H1 (cell line): ENCODE results near the gene PRKD1. TPM values are rescaled to one million over a fixed set of nuclear protein-coding genes. Genes with fewer than 3 reads are reported as not detected.

ENCODE experiments used
- BACH1 ChIP-seq: IDR thresholded peaks from 2 replicates; pipeline ENCODE4 v1.6.1; 2012; ENCODE audit warnings: low read length, improper control_type of control experiment
- BRCA1 ChIP-seq: IDR thresholded peaks from 2 replicates; pipeline ENCODE4 v1.6.1; 2012; ENCODE audit warnings: low read depth, low read length, improper control_type of control experiment
- CBX5 ChIP-seq: fragments of 300-800, 300-1000 bp; sonication (generic); IDR thresholded peaks from 2 replicates; pipeline ENCODE4 v1.7.1; 2016; ENCODE audit warnings: antibody characterized with exemption, low read length, low read depth
- CEBPB ChIP-seq: IDR thresholded peaks from 2 replicates; pipeline ENCODE4 v1.6.1; 2012; ENCODE audit warnings: low read depth, low read length
- EP300 ChIP-seq, 2 experiments: IDR thresholded peaks; 1 replicate in 1 of 2; 2 replicates in 1 of 2; pipeline ENCODE4 v1.6.1; 2011 to 2012; ENCODE audit warnings: low read depth in 2 of 2, low read length in 2 of 2, mild to moderate bottlenecking in 2 of 2, borderline replicate concordance in 1 of 2, inconsistent platforms in 1 of 2, moderate library complexity in 1 of 2
- GTF2F1 ChIP-seq: IDR thresholded peaks from 2 replicates; pipeline ENCODE4 v1.6.1; 2012; ENCODE audit warnings: low read depth, low read length, improper control_type of control experiment, borderline replicate concordance
- JUN ChIP-seq: IDR thresholded peaks from 2 replicates; pipeline ENCODE4 v1.6.1; 2011; ENCODE audit warnings: low read depth, mild to moderate bottlenecking, improper control_type of control experiment, low read length
- KDM5A ChIP-seq: fragments of 200-600 bp; IDR thresholded peaks from 2 replicates; pipeline ENCODE4 v1.7.1; 2012; ENCODE audit warnings: mild to moderate bottlenecking, low read length, inconsistent platforms, mixed read lengths
- NRF1 ChIP-seq: IDR thresholded peaks from 2 replicates; pipeline ENCODE4 v1.6.1; 2011; ENCODE audit warnings: mild to moderate bottlenecking, low read depth, low read length, improper control_type of control experiment
- POU5F1 ChIP-seq: IDR thresholded peaks from 2 replicates; pipeline ENCODE4 v1.6.1; 2011; ENCODE audit warnings: low read depth, mild to moderate bottlenecking, low read length, moderate library complexity
- TCF12 ChIP-seq: IDR thresholded peaks from 2 replicates; pipeline ENCODE4 v1.6.1; 2011; ENCODE audit warnings: low read depth, mild to moderate bottlenecking, low read length
- ZNF274 ChIP-seq: IDR thresholded peaks from 2 replicates; pipeline ENCODE4 v1.7.0; 2012; ENCODE audit warnings: low read length, borderline replicate concordance; ENCODE audit errors: extremely low read depth
- polyA plus RNA-seq, 7 experiments: library from polyadenylated mRNA; depleted of rRNA in 3 of 7; stranded (reverse) in 5 of 7; unstranded in 2 of 7; fragments of >200 nt in 5 of 7; fragments of 200-250 nt in 2 of 7; gene quantifications; 1 replicate in 5 of 7; 2 replicates in 1 of 7; 4 replicates in 1 of 7; pipeline versions ENCODE4 v1.2.1 to v1.2.3, GENCODE V29; 2011 to 2013; ENCODE audit warnings: missing spikeins in 2 of 7, mixed read lengths in 2 of 7
- total RNA-seq: library from RNA; stranded (reverse); fragmentation: NEBNext Ultra II Directional; extraction: Animal tissue kit (Norgen Biotek cat#: 25700); gene quantifications from 2 replicates; pipeline ENCODE4 v1.2.1, GENCODE V29; 2021
- TF ChIP-seq, protein P1 (sequence below): fragments of 300-600 bp; sonication (generic); IDR thresholded peaks from 2 replicates; pipeline ENCODE4 v1.7.1; 2012; ENCODE audit warnings: low read length, moderate library complexity, mild to moderate bottlenecking, inconsistent platforms; ENCODE audit not compliant: insufficient replicate concordance

Gene PRKD1
- total and polyA plus RNA-seq, 2 of the 8 experiments (the other 6 are each of a cell fraction or from before 2014, with no cell fraction given): 3.6 to 6.8 TPM

DNA sequence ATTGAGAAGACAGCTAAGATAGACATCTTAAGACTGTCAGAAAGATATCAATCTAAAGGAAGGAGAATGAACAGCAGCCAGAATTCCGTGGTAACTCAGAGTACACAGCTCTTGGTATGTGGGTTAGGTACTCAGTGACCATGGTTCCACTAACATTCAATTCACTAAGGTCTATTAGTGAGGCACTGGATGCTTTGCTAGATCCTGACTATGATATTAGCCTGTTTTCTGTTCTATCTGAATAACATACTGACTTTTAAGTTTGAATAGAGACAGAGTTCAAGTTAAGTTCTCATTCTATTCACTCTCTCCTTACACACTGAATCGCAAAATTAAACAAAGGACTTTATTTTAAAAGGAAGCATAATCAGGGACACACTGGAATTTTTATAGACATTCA lies 106.4 kb downstream of the PRKD1 start (continued):
- TF ChIP-seq, protein P1, sequence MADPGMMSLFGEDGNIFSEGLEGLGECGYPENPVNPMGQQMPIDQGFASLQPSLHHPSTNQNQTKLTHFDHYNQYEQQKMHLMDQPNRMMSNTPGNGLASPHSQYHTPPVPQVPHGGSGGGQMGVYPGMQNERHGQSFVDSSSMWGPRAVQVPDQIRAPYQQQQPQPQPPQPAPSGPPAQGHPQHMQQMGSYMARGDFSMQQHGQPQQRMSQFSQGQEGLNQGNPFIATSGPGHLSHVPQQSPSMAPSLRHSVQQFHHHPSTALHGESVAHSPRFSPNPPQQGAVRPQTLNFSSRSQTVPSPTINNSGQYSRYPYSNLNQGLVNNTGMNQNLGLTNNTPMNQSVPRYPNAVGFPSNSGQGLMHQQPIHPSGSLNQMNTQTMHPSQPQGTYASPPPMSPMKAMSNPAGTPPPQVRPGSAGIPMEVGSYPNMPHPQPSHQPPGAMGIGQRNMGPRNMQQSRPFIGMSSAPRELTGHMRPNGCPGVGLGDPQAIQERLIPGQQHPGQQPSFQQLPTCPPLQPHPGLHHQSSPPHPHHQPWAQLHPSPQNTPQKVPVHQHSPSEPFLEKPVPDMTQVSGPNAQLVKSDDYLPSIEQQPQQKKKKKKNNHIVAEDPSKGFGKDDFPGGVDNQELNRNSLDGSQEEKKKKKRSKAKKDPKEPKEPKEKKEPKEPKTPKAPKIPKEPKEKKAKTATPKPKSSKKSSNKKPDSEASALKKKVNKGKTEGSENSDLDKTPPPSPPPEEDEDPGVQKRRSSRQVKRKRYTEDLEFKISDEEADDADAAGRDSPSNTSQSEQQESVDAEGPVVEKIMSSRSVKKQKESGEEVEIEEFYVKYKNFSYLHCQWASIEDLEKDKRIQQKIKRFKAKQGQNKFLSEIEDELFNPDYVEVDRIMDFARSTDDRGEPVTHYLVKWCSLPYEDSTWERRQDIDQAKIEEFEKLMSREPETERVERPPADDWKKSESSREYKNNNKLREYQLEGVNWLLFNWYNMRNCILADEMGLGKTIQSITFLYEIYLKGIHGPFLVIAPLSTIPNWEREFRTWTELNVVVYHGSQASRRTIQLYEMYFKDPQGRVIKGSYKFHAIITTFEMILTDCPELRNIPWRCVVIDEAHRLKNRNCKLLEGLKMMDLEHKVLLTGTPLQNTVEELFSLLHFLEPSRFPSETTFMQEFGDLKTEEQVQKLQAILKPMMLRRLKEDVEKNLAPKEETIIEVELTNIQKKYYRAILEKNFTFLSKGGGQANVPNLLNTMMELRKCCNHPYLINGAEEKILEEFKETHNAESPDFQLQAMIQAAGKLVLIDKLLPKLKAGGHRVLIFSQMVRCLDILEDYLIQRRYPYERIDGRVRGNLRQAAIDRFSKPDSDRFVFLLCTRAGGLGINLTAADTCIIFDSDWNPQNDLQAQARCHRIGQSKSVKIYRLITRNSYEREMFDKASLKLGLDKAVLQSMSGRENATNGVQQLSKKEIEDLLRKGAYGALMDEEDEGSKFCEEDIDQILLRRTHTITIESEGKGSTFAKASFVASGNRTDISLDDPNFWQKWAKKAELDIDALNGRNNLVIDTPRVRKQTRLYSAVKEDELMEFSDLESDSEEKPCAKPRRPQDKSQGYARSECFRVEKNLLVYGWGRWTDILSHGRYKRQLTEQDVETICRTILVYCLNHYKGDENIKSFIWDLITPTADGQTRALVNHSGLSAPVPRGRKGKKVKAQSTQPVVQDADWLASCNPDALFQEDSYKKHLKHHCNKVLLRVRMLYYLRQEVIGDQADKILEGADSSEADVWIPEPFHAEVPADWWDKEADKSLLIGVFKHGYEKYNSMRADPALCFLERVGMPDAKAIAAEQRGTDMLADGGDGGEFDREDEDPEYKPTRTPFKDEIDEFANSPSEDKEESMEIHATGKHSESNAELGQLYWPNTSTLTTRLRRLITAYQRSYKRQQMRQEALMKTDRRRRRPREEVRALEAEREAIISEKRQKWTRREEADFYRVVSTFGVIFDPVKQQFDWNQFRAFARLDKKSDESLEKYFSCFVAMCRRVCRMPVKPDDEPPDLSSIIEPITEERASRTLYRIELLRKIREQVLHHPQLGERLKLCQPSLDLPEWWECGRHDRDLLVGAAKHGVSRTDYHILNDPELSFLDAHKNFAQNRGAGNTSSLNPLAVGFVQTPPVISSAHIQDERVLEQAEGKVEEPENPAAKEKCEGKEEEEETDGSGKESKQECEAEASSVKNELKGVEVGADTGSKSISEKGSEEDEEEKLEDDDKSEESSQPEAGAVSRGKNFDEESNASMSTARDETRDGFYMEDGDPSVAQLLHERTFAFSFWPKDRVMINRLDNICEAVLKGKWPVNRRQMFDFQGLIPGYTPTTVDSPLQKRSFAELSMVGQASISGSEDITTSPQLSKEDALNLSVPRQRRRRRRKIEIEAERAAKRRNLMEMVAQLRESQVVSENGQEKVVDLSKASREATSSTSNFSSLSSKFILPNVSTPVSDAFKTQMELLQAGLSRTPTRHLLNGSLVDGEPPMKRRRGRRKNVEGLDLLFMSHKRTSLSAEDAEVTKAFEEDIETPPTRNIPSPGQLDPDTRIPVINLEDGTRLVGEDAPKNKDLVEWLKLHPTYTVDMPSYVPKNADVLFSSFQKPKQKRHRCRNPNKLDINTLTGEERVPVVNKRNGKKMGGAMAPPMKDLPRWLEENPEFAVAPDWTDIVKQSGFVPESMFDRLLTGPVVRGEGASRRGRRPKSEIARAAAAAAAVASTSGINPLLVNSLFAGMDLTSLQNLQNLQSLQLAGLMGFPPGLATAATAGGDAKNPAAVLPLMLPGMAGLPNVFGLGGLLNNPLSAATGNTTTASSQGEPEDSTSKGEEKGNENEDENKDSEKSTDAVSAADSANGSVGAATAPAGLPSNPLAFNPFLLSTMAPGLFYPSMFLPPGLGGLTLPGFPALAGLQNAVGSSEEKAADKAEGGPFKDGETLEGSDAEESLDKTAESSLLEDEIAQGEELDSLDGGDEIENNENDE: no peak
- TF ChIP-seq POU5F1: no peak
- TF ChIP-seq GTF2F1: no peak
- TF ChIP-seq BRCA1: no peak
- no peak for TF ChIP-seq BACH1
- TF ChIP-seq JUN: no peak
- TF ChIP-seq NRF1: no peak
- no peak for TF ChIP-seq CEBPB
- TF ChIP-seq TCF12: no peak
- no peak for TF ChIP-seq CBX5
- no peak for TF ChIP-seq EP300 (IDR thresholded peaks at IDR 0.05; ENCODE audit: borderline replicate concordance in 1 of 2, low read depth in 2 of 2, low read length in 2 of 2)
- no peak for TF ChIP-seq KDM5A
- no peak for TF ChIP-seq ZNF274
